Mammary epithelial cell (primary cell): ENCODE measurements around the gene F7.

Experiments
- CTCF ChIP-seq, 2 donors: IDR thresholded peaks in 1 of 2; conservative IDR thresholded peaks in 1 of 2; 2 replicates each; pipeline ENCODE4 v1.5.1; 2011 to 2012; ENCODE audit warnings: inconsistent platforms in 2 of 2, low read length in 2 of 2, mild to moderate bottlenecking in 2 of 2, control low read depth in 1 of 2, low read depth in 1 of 2; ENCODE audit not compliant: insufficient read depth in 1 of 2; ENCODE audit errors: extremely low read depth in 1 of 2
- EZH2 ChIP-seq: IDR thresholded peaks from 2 replicates; pipeline ENCODE4 v1.6.1; 2012; ENCODE audit warnings: low read length, inconsistent platforms, borderline replicate concordance

- TF ChIP-seq CTCF (conservative IDR thresholded peaks at IDR 0.05 in 1 of 2, IDR thresholded peaks at IDR 0.05 in 1 of 2; ENCODE audit: extremely low read depth in 1 of 2, insufficient read depth in 1 of 2, low read depth in 1 of 2, low read length in 2 of 2) (no peak), EZH2 (no peak)
Measured at GRCh38 chr13:113135281-113135760, 29.7 kb downstream of the F7 start.
